HL-60 (cell line): Measurements from ENCODE around the gene CES2.
"Not testable (repeated sequence)": the region's sequence is repeated elsewhere in the genome, so short reads cannot be mapped to it uniquely, and the experiment has no call there.

Source experiments
- DNase-seq, 2 experiments: peaks; one replicate each; pipeline ENCODE4 v3.0.0-alpha.2; 2010 to 2020; ENCODE audit warnings: low read depth in 1 of 2, low spot score in 1 of 2
- H3K27ac ChIP-seq: fragments of 250-450 bp; sonication (Bioruptor Pico); replicated peaks from 2 replicates; pipeline ENCODE4 v1.5.1; 2020; ENCODE audit warnings: mild to moderate bottlenecking, moderate library complexity
- H3K27me3 ChIP-seq: fragments of 250-450 bp; sonication (Bioruptor Pico); 2 replicates; pipeline ENCODE4 v1.5.1; 2021; ENCODE audit warnings: mild to moderate bottlenecking, moderate library complexity; ENCODE audit not compliant: insufficient read depth, poor library complexity, severe bottlenecking
- H3K4me3 ChIP-seq: replicated peaks from 2 replicates; pipeline ENCODE4 v1.5.1; 2011; ENCODE audit warnings: mild to moderate bottlenecking, control low read depth, low read length; ENCODE audit not compliant: insufficient read depth
- CTCF ChIP-seq: IDR thresholded peaks from one replicate; pipeline ENCODE4 v1.5.1; 2011; ENCODE audit warnings: low read length, control low read depth, inconsistent platforms; ENCODE audit not compliant: insufficient read depth
- GABPA ChIP-seq: IDR thresholded peaks from 2 replicates; pipeline ENCODE4 v1.6.1; 2012; ENCODE audit warnings: low read depth
- POLR2AphosphoS5 ChIP-seq: IDR thresholded peaks from 2 replicates; pipeline ENCODE4 v1.6.1; 2012; ENCODE audit warnings: low read depth
- REST ChIP-seq: IDR thresholded peaks from 2 replicates; pipeline ENCODE4 v1.6.1; 2012; ENCODE audit warnings: low read depth; ENCODE audit not compliant: insufficient replicate concordance
- SPI1 ChIP-seq: IDR thresholded peaks from 2 replicates; pipeline ENCODE4 v1.6.1; 2012; ENCODE audit warnings: low read depth, mild to moderate bottlenecking, borderline replicate concordance

CES2 gene

GRCh38 chr16:66942981-66943380 is 7.7 kb downstream of the CES2 start:
- H3K4me3 ChIP-seq = no peak overlapping the region
- no peak for DNase-seq
- no peak overlapping the region for H3K27ac ChIP-seq
- TF ChIP-seq POLR2AphosphoS5 (no peak), CTCF (no peak), GABPA (no peak), REST (no peak), SPI1 (no peak)
- peaks cover 1% of the 10 kb centered on the region for H3K27me3 ChIP-seq

- H3K27me3 ChIP-seq = peaks cover 7% of the 10 kb centered on the region
- no peak for TF ChIP-seq GABPA
- TF ChIP-seq SPI1 = no peak
- no peak for TF ChIP-seq POLR2AphosphoS5
- no peak for TF ChIP-seq CTCF
- no peak for TF ChIP-seq REST
- DNase-seq = no peak
These were observed 8.2 kb downstream of the CES2 start for GRCh38 chr16:66943426-66944053.

GRCh38 chr16:66944054-66944441 is 8.7 kb downstream of the CES2 start:
- no peak overlapping the region for H3K4me3 ChIP-seq
- peaks cover 11% of the 10 kb centered on the region for H3K27me3 ChIP-seq
- no peak for DNase-seq
- no peak for TF ChIP-seq SPI1
- TF ChIP-seq GABPA = no peak
- TF ChIP-seq REST = no peak
- no peak for TF ChIP-seq CTCF
- no peak for TF ChIP-seq POLR2AphosphoS5
- no peak overlapping the region for H3K27ac ChIP-seq

More at GRCh38 chr16:66943426-66944053, 8.2 kb downstream of the CES2 start:
- H3K27ac ChIP-seq = no peak overlapping the region
- no peak overlapping the region for H3K4me3 ChIP-seq

DNA sequence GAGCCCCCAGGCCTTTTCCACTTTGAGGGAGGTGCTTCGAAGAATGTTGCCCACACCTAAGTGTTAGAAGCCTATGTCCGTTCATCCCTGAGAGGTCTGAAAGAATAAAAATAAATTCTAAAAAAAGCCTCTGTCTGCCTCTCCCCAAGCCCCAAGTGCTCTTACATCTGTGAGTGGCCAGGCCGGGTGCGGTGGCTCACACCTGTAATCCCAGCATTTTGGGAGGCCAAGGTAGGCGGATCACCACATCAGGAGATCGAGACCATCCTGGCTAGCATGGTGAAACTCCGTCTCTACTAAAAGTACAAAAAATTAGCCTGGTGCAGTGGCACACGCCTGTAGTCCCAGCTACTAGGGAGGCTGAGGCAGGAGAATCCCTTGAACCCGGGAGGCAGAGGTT is 9.7 kb downstream of the CES2 start:
- H3K27me3 ChIP-seq = peaks cover 18% of the 10 kb centered on the region
- not testable (repeated sequence) for H3K27ac ChIP-seq, DNase-seq, H3K4me3 ChIP-seq
